Skeletal muscle cell (primary cell): ENCODE results near the gene WDR26.
"Not testable (repeated sequence)": the region's sequence is repeated elsewhere in the genome, so short reads cannot be mapped to it uniquely, and the experiment has no call there.

Experiments
- DNase-seq: peaks from one replicate; pipeline ENCODE4 v3.0.0-alpha.2; 2010; ENCODE audit warnings: low read depth
- H3K4me3 ChIP-seq: 2 replicates; pipeline ENCODE4 v1.5.1; 2011; ENCODE audit warnings: low read depth, mild to moderate bottlenecking, control low read depth, low read length, moderate library complexity

Gene WDR26

GRCh38 chr1:224434691-224435317 is at the start of gene WDR26:
Gene WDR26, minus strand, starts transcription at chr1:224434797.
- peak; percentile 43 for DNase-seq
- H3K4me3 ChIP-seq: peak within 1 kb of the TSS; percentile 81

- H3K4me3 ChIP-seq, DNase-seq: not testable (repeated sequence)
Observed at GRCh38 chr1:224483206-224483605, 48.6 kb upstream of the WDR26 start.

DNA sequence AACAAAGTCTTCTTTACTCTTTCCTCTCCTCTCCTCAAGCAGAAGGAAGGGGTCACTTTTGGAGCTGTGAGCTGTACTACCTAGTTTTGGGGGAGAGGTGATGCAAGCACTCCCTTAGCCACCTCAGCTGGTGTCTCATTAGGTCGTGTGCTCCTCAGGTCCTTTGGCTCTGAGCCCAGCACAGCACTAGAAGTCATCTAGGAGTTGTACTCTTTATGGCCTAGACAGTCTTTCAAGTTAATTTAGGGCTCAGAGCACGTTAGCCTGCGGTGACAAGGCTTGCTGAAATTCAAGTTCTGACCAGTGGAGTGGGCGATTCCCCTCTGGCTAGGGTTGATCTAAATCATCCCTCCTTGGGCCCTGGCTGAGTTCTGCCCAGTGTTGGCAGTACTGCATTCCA is 48.0 kb upstream of the WDR26 start:
- no peak for DNase-seq
- H3K4me3 ChIP-seq: no peak overlapping the region

DNA sequence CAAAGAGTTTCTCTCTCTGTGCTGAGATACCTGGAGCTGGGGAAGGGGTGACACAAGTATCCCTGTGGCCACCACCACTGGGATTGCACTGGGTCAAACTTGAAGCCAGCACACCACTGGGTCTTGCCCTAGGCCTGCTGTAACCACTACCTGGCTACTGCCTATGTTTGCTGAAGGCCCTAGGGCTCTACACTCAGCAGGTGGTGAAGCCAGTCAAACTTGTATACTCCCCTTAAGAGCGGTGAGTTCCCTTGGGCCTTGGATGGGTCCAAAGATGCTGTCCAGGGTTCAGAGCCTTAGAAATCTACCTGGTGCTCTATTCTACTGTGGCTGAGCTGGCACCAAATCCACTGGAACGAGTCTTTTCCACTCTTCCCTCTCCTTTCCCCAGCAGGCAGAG is 47.0 kb upstream of the WDR26 start:
- DNase-seq: no peak
- H3K4me3 ChIP-seq: no peak overlapping the region

GRCh38 chr1:224480888-224481459 is 46.4 kb upstream of the WDR26 start:
- DNase-seq, H3K4me3 ChIP-seq: not testable (repeated sequence)

- not testable (repeated sequence) for H3K4me3 ChIP-seq, DNase-seq
Observed at GRCh38 chr1:224480200-224480599, 45.6 kb upstream of the WDR26 start.

GRCh38 chr1:224472806-224473205 is 38.2 kb upstream of the WDR26 start:
- no peak for DNase-seq
- no peak overlapping the region for H3K4me3 ChIP-seq

DNA sequence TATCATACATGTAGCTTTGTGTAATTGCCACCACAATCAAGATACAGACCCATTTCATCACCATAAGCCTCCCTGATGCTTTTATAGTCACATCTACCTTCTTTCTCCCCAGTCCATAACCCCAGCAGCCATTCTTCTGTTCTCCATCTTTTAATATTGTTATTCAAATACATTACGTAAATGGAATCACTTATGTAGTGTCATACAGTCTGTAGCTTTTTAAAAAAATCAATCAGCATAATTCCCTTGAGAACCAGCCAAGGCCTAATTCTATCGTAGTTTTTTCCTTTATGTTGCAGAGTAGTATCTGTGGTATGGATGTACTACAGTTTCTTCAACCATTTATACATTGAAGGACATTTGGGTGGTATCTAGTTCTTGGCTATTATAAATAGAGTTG is 31.6 kb upstream of the WDR26 start:
- no peak for DNase-seq
- no peak overlapping the region for H3K4me3 ChIP-seq

DNA sequence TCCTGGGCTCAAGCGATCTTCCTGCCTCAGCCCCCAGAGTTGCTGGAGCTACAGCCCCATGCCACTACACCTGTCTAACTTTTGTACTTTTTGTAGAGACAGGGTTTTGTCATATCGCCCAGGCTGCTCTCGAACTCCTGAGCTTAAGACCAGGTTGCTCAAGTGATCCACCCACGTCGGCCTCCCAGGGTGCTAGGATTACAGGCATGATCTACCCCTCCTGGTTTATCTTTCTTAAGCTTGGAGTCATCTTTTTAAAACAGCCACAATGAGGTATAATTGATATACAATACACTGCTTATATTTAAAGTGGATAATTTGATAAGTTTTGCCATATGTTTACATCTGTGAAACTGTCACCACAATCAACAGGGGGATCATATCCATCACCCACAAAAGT is 25.4 kb upstream of the WDR26 start:
- DNase-seq: no peak
- no peak overlapping the region for H3K4me3 ChIP-seq

GRCh38 chr1:224458996-224459395 is 24.4 kb upstream of the WDR26 start:
- DNase-seq: no peak

DNA sequence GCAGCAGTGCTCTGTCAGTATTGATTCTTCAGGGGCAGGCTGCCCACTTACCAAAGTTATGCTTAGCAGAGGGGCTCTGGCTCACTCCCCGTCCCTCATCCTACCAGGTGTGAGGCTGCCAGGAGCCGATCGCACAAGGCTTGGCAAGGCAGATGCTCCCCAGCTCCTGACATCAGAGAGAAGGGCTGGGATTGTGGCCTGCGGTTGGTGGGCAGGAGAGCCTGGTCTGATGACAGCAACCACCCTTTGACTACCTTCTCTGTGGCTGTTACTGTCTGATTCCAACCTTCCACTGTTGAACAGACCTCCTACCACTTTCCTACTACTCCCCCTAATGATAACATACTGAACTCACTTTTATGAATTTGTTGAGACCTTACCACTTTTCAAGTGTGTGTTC is 23.7 kb upstream of the WDR26 start:
- no peak for DNase-seq
- H3K4me3 ChIP-seq: no peak overlapping the region

More at GRCh38 chr1:224458996-224459395, 24.4 kb upstream of the WDR26 start:
- H3K4me3 ChIP-seq: no peak overlapping the region

- H3K4me3 ChIP-seq: no peak overlapping the region
- DNase-seq: no peak
Observed at GRCh38 chr1:224457782-224458144, 23.2 kb upstream of the WDR26 start.

DNA sequence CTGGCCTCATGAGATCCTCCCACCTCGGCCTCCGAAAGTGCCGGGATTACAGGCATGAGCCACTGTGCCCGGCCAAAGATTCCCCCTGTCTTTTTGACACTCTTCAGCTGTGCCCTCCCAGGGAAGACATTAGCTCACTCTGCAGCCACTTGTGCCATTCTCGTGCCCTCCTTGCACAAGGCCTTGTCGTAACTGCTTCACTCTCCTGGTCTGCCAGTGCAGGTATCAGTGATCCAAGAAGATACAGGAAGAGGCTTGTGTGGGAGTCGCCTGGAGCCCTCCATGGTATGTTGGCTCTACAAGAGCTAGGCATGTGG is 22.0 kb upstream of the WDR26 start:
- H3K4me3 ChIP-seq: no peak overlapping the region
- no peak for DNase-seq

- DNase-seq: no peak
- H3K4me3 ChIP-seq: no peak overlapping the region
Observed at GRCh38 chr1:224454402-224455055, 19.9 kb upstream of the WDR26 start.

- DNase-seq: no peak
- H3K4me3 ChIP-seq: no peak overlapping the region
Observed at GRCh38 chr1:224450561-224451350, 16.2 kb upstream of the WDR26 start.

GRCh38 chr1:224450159-224450558 is 15.6 kb upstream of the WDR26 start:
- no peak overlapping the region for H3K4me3 ChIP-seq
- no peak for DNase-seq

- no peak for DNase-seq
- H3K4me3 ChIP-seq: no peak overlapping the region
Observed at GRCh38 chr1:224448453-224449017, 13.9 kb upstream of the WDR26 start.

DNA sequence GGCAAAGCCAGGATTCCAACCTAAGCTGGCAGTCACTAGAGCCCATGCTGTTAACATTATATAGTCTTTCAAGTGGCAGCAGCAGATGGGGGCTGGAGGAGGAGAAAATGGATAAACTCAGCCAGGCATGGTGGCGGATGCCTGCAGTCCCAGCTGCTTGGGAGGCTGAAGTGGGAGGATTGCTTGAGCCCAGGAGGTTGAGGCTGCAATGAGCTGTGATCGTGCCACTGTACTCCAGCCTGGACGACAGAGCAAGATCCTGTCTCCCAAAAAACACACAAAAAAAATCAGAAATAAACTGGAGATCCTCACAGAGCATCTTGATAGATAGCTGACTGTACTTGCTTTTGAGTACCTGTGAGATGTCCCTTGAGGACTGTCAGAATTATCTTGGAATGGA is 13.4 kb upstream of the WDR26 start:
- no peak overlapping the region for H3K4me3 ChIP-seq
- no peak for DNase-seq

- H3K4me3 ChIP-seq: no peak overlapping the region
- DNase-seq: peak; percentile 35
Observed at GRCh38 chr1:224447251-224447650, 12.7 kb upstream of the WDR26 start.

DNA sequence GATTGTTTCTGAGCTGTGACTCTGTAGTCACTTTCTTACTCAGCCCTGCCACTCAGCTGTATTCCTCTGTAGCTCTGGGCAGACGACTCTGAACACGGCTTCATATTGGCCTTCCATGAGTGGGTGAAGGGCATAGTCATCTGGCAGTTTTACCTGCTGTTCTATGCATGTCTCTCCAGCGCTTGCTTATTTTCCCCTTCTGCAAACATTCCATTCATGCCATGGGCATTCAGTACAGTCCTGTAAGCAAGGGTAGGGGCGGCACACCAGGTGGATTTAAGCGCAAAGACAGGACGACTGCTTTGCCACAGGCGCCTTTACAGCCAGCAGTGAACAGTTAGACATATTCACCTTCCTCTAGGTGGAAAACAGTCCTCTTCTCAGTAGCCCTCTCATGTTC is 4.4 kb upstream of the WDR26 start:
- no peak for DNase-seq
- no peak overlapping the region for H3K4me3 ChIP-seq
